Suprapubic skin (tissue), 4 donors: Measurements from ENCODE around the gene MORN2. TPM values are rescaled to one million over a fixed set of nuclear protein-coding genes. Genes with fewer than 3 reads are reported as not detected.

Source experiments
- DNase-seq, 2 donors: peaks; one replicate each; pipeline ENCODE4 v3.0.0-alpha.2; 2019; ENCODE audit warnings: low spot score in 2 of 2
- H3K27ac ChIP-seq: fragments of 200-600 bp; sonication (generic); one replicate; pipeline ENCODE4 v1.5.1; 2019
- H3K27me3 ChIP-seq: fragments of 200-600 bp; sonication (generic); one replicate; pipeline ENCODE4 v1.5.1; 2019
- H3K36me3 ChIP-seq: fragments of 200-600 bp; sonication (generic); one replicate; pipeline ENCODE4 v1.5.1; 2019
- H3K4me1 ChIP-seq: fragments of 200-600 bp; sonication (generic); one replicate; pipeline ENCODE4 v1.5.1; 2019
- H3K4me3 ChIP-seq: fragments of 200-600 bp; sonication (generic); one replicate; pipeline ENCODE4 v1.5.1; 2019; ENCODE audit warnings: mild to moderate bottlenecking
- H3K9me3 ChIP-seq: fragments of 200-600 bp; sonication (generic); one replicate; pipeline ENCODE4 v1.5.1; 2019
- CTCF ChIP-seq, 2 donors: fragments of 200-600 bp in 1 of 2; fragments of 450-650 bp in 1 of 2; sonication (generic) in 1 of 2; IDR thresholded peaks; one replicate each; pipeline ENCODE4 v1.5.1; 2016 to 2019; ENCODE audit warnings: antibody characterized with exemption in 2 of 2, mild to moderate bottlenecking in 1 of 2, moderate library complexity in 1 of 2
- EP300 ChIP-seq: sonication (generic); formaldehyde crosslinking; IDR thresholded peaks from one replicate; pipeline ENCODE4 v1.6.1; 2017; ENCODE audit warnings: antibody characterized with exemption
- POLR2A ChIP-seq, 2 donors: fragments of 450-650 bp; IDR thresholded peaks; one replicate each; pipeline ENCODE4 v1.6.1; 2017; ENCODE audit warnings: antibody characterized with exemption in 2 of 2, mild to moderate bottlenecking in 2 of 2, moderate library complexity in 2 of 2
- POLR2AphosphoS5 ChIP-seq, 3 donors: sonication (generic); formaldehyde crosslinking; IDR thresholded peaks; one replicate each; pipeline ENCODE4 v1.6.1; 2017; ENCODE audit warnings: antibody characterized with exemption in 3 of 3
- WGBS: methylation state at CpG from one replicate; pipeline ENCODE4 v1.1.5; 2018; 5-methylcytosine and 5-hydroxymethylcytosine counted together
- total RNA-seq, 4 donors: library from RNA; depleted of rRNA; stranded (reverse); fragments of >200 nt; gene quantifications; one replicate each; pipeline ENCODE4 v1.1.0, GENCODE V29; 2016

Gene MORN2
- total RNA-seq, 4 donors from 2014 or later: 6.3 to 9.0 (median 7.5) TPM

DNA sequence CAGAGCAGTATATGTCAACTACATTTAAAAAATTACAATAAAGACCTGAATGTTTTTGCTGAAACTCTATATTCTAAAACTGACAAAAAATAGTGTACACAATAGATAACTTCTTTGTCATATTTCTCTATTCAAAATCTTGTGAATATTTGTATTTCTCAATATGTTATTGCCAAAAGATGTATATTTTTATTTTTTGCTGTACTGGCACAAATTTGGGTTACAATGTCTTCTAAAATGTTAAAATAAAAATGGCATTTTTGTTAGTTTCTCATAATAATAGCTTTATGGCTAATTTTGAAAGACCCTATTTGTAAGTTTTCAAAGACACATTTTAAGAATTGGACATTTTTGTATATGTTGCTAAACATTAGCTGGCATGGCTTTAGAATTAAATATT lies 13.3 kb downstream of the MORN2 start:
- Histone ChIP-seq H3K4me1 (no peaks in the 10 kb centered on the region), H3K4me3 (no peak overlapping the region), H3K36me3 (no peaks in the 10 kb centered on the region), H3K9me3 (no peaks in the 10 kb centered on the region), H3K27ac (no peak overlapping the region), H3K27me3 (no peaks in the 10 kb centered on the region)
- no peak for TF ChIP-seq POLR2A (IDR thresholded peaks at IDR 0.05)
- TF ChIP-seq EP300: no peak
- TF ChIP-seq POLR2AphosphoS5 (IDR thresholded peaks at IDR 0.05): no peak
- no peak for TF ChIP-seq CTCF (IDR thresholded peaks at IDR 0.05)
- DNase-seq: no peak

DNA sequence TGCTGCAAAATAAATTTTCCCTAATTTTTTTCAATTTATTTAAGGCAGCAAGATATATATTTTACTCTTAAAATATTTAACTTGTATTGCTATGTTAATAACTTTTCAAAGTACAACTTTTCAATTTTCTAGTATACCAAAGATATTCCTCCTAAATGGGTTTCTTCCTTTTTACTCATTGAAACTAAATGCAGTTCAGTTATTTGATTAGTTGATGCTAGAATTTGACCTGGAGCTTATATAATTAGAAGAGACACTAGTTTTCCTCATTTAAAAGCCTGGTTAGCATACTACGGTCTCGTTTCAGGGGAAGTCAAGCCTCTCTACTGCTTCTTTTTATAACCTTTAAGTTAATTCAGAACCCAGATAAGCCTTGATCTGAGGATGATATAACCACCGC lies 13.8 kb downstream of the MORN2 start, which contains the start of gene ARHGEF33:
Gene ARHGEF33 (plus strand): TSS at position 301 of the 400 bp plus-strand sequence. CDS start 29,573 bp downstream, outside the sequence.
- Histone ChIP-seq H3K36me3 (no peaks in the 10 kb centered on the region), H3K9me3 (no peaks in the 10 kb centered on the region), H3K4me1 (no peaks in the 10 kb centered on the region), H3K27ac (no peak within 1 kb of the TSS), H3K27me3 (no peaks in the 10 kb centered on the region), H3K4me3 (no peak within 1 kb of the TSS)
- no peak for TF ChIP-seq CTCF (IDR thresholded peaks at IDR 0.05)
- no peak for TF ChIP-seq POLR2A (IDR thresholded peaks at IDR 0.05)
- no peak for TF ChIP-seq POLR2AphosphoS5 (IDR thresholded peaks at IDR 0.05)
- TF ChIP-seq EP300: no peak
- 78% methylated on average over 3 of the region's 3 CpGs for WGBS
- DNase-seq: no peak

- H3K4me1 ChIP-seq: no peaks in the 10 kb centered on the region
- no peaks in the 10 kb centered on the region for H3K36me3 ChIP-seq
- TF ChIP-seq CTCF (IDR thresholded peaks at IDR 0.05) (no peak), EP300 (no peak), POLR2AphosphoS5 (IDR thresholded peaks at IDR 0.05) (no peak), POLR2A (IDR thresholded peaks at IDR 0.05) (no peak)
- H3K27me3 ChIP-seq: no peaks in the 10 kb centered on the region
- H3K4me3 ChIP-seq: no peak overlapping the region
- no peaks in the 10 kb centered on the region for H3K9me3 ChIP-seq
- H3K27ac ChIP-seq: no peak overlapping the region
- no peak for DNase-seq
These were observed 17.0 kb downstream of the MORN2 start for GRCh38 chr2:38892819-38893218.

- no peak for TF ChIP-seq POLR2A (IDR thresholded peaks at IDR 0.05)
- no peak for TF ChIP-seq POLR2AphosphoS5 (IDR thresholded peaks at IDR 0.05)
- H3K36me3 ChIP-seq: no peaks in the 10 kb centered on the region
These were observed 22.5 kb downstream of the MORN2 start for GRCh38 chr2:38898256-38898655.

DNA sequence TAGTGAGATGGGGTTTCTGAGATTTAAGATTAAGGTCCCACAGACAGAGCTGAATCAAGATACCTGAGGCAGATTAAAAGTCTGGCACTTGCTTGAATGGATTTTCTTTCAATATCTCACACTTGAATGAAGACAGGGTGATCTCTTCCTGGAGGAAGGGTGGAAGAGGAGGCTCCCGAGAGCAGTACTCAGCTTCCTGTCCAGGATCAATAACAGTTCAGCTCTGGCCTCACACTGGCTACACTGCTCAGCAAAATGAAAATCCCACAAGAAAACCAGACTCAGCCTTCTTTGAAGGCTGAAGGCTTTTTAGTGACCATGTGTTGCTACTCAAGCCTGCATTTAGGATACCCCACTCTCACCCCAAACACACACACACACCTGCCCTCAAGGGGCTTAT lies 24.9 kb downstream of the MORN2 start:
- no peak overlapping the region for H3K4me3 ChIP-seq
- WGBS: 75% methylated on average over 1 of the region's 1 CpG
- no peak overlapping the region for H3K27ac ChIP-seq
- H3K27me3 ChIP-seq: no peaks in the 10 kb centered on the region
- DNase-seq: no peak
- H3K9me3 ChIP-seq: no peaks in the 10 kb centered on the region
- no peaks in the 10 kb centered on the region for H3K36me3 ChIP-seq
- no peak for TF ChIP-seq POLR2AphosphoS5 (IDR thresholded peaks at IDR 0.05)
- TF ChIP-seq POLR2A (IDR thresholded peaks at IDR 0.05): no peak
- no peak for TF ChIP-seq CTCF (IDR thresholded peaks at IDR 0.05)
- TF ChIP-seq EP300: no peak
- no peaks in the 10 kb centered on the region for H3K4me1 ChIP-seq

More at GRCh38 chr2:38898256-38898655, 22.5 kb downstream of the MORN2 start:
- H3K4me1 ChIP-seq: no peaks in the 10 kb centered on the region
- no peaks in the 10 kb centered on the region for H3K27me3 ChIP-seq
- no peaks in the 10 kb centered on the region for H3K9me3 ChIP-seq
- no peak overlapping the region for H3K4me3 ChIP-seq
- no peak for DNase-seq
- H3K27ac ChIP-seq: no peak overlapping the region
- WGBS: 93% methylated on average over 5 of the region's 5 CpGs

- H3K27ac ChIP-seq: no peak overlapping the region
These were observed 29.5 kb downstream of the MORN2 start for GRCh38 chr2:38905251-38905650.

More at GRCh38 chr2:38905251-38905650, 29.5 kb downstream of the MORN2 start:
- no peaks in the 10 kb centered on the region for H3K9me3 ChIP-seq
- WGBS: 95% methylated on average over 2 of the region's 2 CpGs
- no peaks in the 10 kb centered on the region for H3K27me3 ChIP-seq
- H3K4me3 ChIP-seq: no peak overlapping the region
- DNase-seq: no peak
- TF ChIP-seq POLR2AphosphoS5 (IDR thresholded peaks at IDR 0.05) (no peak), EP300 (no peak), CTCF (IDR thresholded peaks at IDR 0.05) (no peak), POLR2A (IDR thresholded peaks at IDR 0.05) (no peak)
- no peaks in the 10 kb centered on the region for H3K36me3 ChIP-seq
- H3K4me1 ChIP-seq: no peaks in the 10 kb centered on the region
